ENCODE measurements around the gene ZNF432. TPM values are rescaled to one million over a fixed set of nuclear protein-coding genes. Genes with fewer than 3 reads are reported as not detected.

The ZNF432 gene
- total and polyA plus RNA-seq, 2 experiments from 2014 or later: 3.3 to 13.2 TPM

- Mint-ChIP-seq H3K27ac (peak overlapping the region; percentile 98), H3K36me3 (ENCODE audit: low read depth) (peaks cover 74% of the 10 kb centered on the region), H3K4me1 (peaks cover 11% of the 10 kb centered on the region), H3K27me3 (ENCODE audit: insufficient read depth, low read depth, poor library complexity) (peaks cover 12% of the 10 kb centered on the region), H3K4me3 (peak overlapping the region; percentile 99), H3K9me3 (peaks cover 34% of the 10 kb centered on the region)
- H3K79me2 ChIP-seq (replicated peaks; ENCODE audit: insufficient read depth): peaks cover 36% of the 10 kb centered on the region
- H3K27ac ChIP-seq (ENCODE audit: low read depth): peak overlapping the region; percentile 96
- peak overlapping the region; percentile 93 for H3K4me3 ChIP-seq
- no peaks in the 10 kb centered on the region for H3K27me3 ChIP-seq (ENCODE audit: insufficient read depth)
- H4K20me1 ChIP-seq (replicated peaks; ENCODE audit: insufficient read depth): no peaks in the 10 kb centered on the region
- H3K9me2 ChIP-seq (ENCODE audit: insufficient read depth): 0 out of 2 replicates have a peak, but pooled peaks cover 6% of the 10 kb centered on the region
- DNase-seq (ENCODE audit: low spot score): no peak
- TF ChIP-seq NANOG (IDR thresholded peaks at IDR 0.05; ENCODE audit: borderline replicate concordance) (no peak), STAT1 (IDR thresholded peaks at IDR 0.05; ENCODE audit: unreplicated experiment) (no peak), JUNB (IDR thresholded peaks at IDR 0.05; ENCODE audit: unreplicated experiment) (no peak), EZH2phosphoT487 (IDR thresholded peaks at IDR 0.05; ENCODE audit: unreplicated experiment) (no peak), EZH2 (IDR thresholded peaks at IDR 0.05; ENCODE audit: low read depth, unreplicated experiment) (no peak), REST (IDR thresholded peaks at IDR 0.05; ENCODE audit: unreplicated experiment) (no peak), CTCF (conservative IDR thresholded peaks at IDR 0.05; ENCODE audit: low read depth in 2 of 2) (no peak), ETS1 (IDR thresholded peaks at IDR 0.05) (no peak), POLR2AphosphoS5 (IDR thresholded peaks at IDR 0.05; ENCODE audit: low read depth) (no peak), ZNF114 (CRISPR knock-in tag; IDR thresholded peaks at IDR 0.05) (no peak), ZNF462 (CRISPR knock-in tag; IDR thresholded peaks at IDR 0.05) (no peak), ZNF331 (CRISPR knock-in tag; IDR thresholded peaks at IDR 0.05; ENCODE audit: low read depth) (no peak), CREB1 (CRISPR knock-in tag; IDR thresholded peaks at IDR 0.05; ENCODE audit: low read depth) (no peak)
- peaks cover 40% of the 10 kb centered on the region for H3K36me3 ChIP-seq (ENCODE audit: insufficient read depth)
- H2AFZ ChIP-seq: peak overlapping the region; percentile 87
- peaks cover 10% of the 10 kb centered on the region for H3K4me1 ChIP-seq (ENCODE audit: insufficient read depth)
- peak; percentile 61 for ATAC-seq
- H3K4me2 ChIP-seq: peak overlapping the region; percentile 82
- H3F3A ChIP-seq (replicated peaks; ENCODE audit: low read depth): no peaks in the 10 kb centered on the region; the same call in 1 of the 2 replicates
Observed at GRCh38 chr19:52028780-52029123, 19.9 kb downstream of the ZNF432 start.

All from GM23338 (cell line).